CD14-positive monocyte (primary cell): ENCODE data around the gene SARS1. TPM values are rescaled to one million over a fixed set of nuclear protein-coding genes. Genes with fewer than 3 reads are reported as not detected.

Experiments
- DNase-seq, 3 donors: peaks; one replicate each; pipeline ENCODE4 v3.0.0-alpha.2; 2011 to 2022
- H2AFZ ChIP-seq: 2 replicates; pipeline ENCODE4 v1.6.0; 2012; ENCODE audit warnings: mild to moderate bottlenecking, low read depth, low read length, inconsistent platforms; ENCODE audit not compliant: insufficient read depth, poor library complexity, severe bottlenecking
- H3K27ac ChIP-seq, 2 donors: 1 replicate in 1 of 2; 2 replicates in 1 of 2; pipeline ENCODE4 v1.5.1; 2012 to 2013; ENCODE audit warnings: low read length in 2 of 2, control low read depth in 1 of 2, inconsistent platforms in 1 of 2, low read depth in 1 of 2, mild to moderate bottlenecking in 1 of 2
- H3K27me3 ChIP-seq, 2 donors: one replicate each; pipeline versions ENCODE4 v1.6.0 to v1.6.1; 2011 to 2013; ENCODE audit warnings: low read length in 2 of 2; ENCODE audit not compliant: control insufficient read depth in 2 of 2, insufficient read depth in 2 of 2
- H3K36me3 ChIP-seq, 2 donors: replicated peaks in 1 of 2; 1 replicate in 1 of 2; 2 replicates in 1 of 2; pipeline versions ENCODE4 v1.5.1 to v1.6.1; 2012 to 2013; ENCODE audit warnings: low read length in 2 of 2, control low read depth in 1 of 2, inconsistent platforms in 1 of 2, mild to moderate bottlenecking in 1 of 2; ENCODE audit not compliant: insufficient read depth in 2 of 2, control insufficient read depth in 1 of 2
- H3K4me1 ChIP-seq, 2 donors: 1 replicate in 1 of 2; 2 replicates in 1 of 2; pipeline versions ENCODE4 v1.5.1 to v1.6.1; 2012 to 2013; ENCODE audit warnings: low read length in 2 of 2, control low read depth in 1 of 2, inconsistent platforms in 1 of 2, mild to moderate bottlenecking in 1 of 2, moderate library complexity in 1 of 2; ENCODE audit not compliant: insufficient read depth in 2 of 2, control insufficient read depth in 1 of 2
- H3K4me2 ChIP-seq: replicated peaks from 2 replicates; pipeline ENCODE3; 2012; ENCODE audit warnings: low read length, moderate library complexity, mild to moderate bottlenecking; ENCODE audit not compliant: poor library complexity, severe bottlenecking; ENCODE audit errors: extremely low read depth
- H3K4me3 ChIP-seq, 3 experiments: fragments of 200-600 bp in 1 of 3; sonication (generic) in 1 of 3; replicated peaks in 1 of 3; 1 replicate in 2 of 3; 2 replicates in 1 of 3; pipeline ENCODE4 v1.5.1; 2011 to 2013; ENCODE audit warnings: low read length in 3 of 3, mild to moderate bottlenecking in 3 of 3, control low read depth in 2 of 3, low read depth in 2 of 3, inconsistent platforms in 1 of 3, moderate library complexity in 1 of 3
- H3K79me2 ChIP-seq: 2 replicates; pipeline ENCODE4 v1.6.0; 2012; ENCODE audit warnings: mild to moderate bottlenecking, control low read depth, inconsistent platforms, low read length, moderate library complexity; ENCODE audit not compliant: insufficient read depth
- H3K9ac ChIP-seq: 2 replicates; pipeline ENCODE4 v1.6.0; 2017; ENCODE audit warnings: low read length, mild to moderate bottlenecking; ENCODE audit not compliant: insufficient read depth, poor library complexity, severe bottlenecking
- H3K9me3 ChIP-seq, 2 donors: replicated peaks in 1 of 2; 1 replicate in 1 of 2; 2 replicates in 1 of 2; pipeline versions ENCODE4 v1.5.1 to v1.6.1; 2012 to 2013; ENCODE audit warnings: low read length in 2 of 2, control low read depth in 1 of 2; ENCODE audit not compliant: control insufficient read depth in 1 of 2, insufficient read depth in 1 of 2
- H4K20me1 ChIP-seq: 2 replicates; pipeline ENCODE4 v1.6.0; 2012; ENCODE audit warnings: mild to moderate bottlenecking, low read length, control low read depth, moderate library complexity; ENCODE audit not compliant: insufficient read depth
- H3K27ac Mint-ChIP-seq, 7 donors: one replicate each; pipeline ENCODE4 v1.8.0; 2020; ENCODE audit warnings: mild to moderate bottlenecking in 7 of 7, mixed read lengths in 7 of 7, moderate library complexity in 6 of 7, inconsistent platforms in 2 of 7
- H3K27me3 Mint-ChIP-seq, 3 donors: one replicate each; pipeline ENCODE4 v1.8.0; 2021 to 2022; ENCODE audit warnings: low read depth in 3 of 3, mild to moderate bottlenecking in 3 of 3, mixed read lengths in 3 of 3, moderate library complexity in 3 of 3, inconsistent platforms in 1 of 3
- H3K36me3 Mint-ChIP-seq, 2 donors: one replicate each; pipeline ENCODE4 v1.8.0; 2020; ENCODE audit warnings: mixed read lengths in 2 of 2, inconsistent platforms in 1 of 2, mild to moderate bottlenecking in 1 of 2
- H3K4me1 Mint-ChIP-seq: one replicate; pipeline ENCODE4 v1.8.0; 2020; ENCODE audit warnings: mild to moderate bottlenecking, mixed read lengths
- H3K4me3 Mint-ChIP-seq, 2 donors: one replicate each; pipeline ENCODE4 v1.8.0; 2020; ENCODE audit warnings: mild to moderate bottlenecking in 2 of 2, mixed read lengths in 2 of 2, moderate library complexity in 1 of 2
- H3K9me3 Mint-ChIP-seq, 7 donors: one replicate each; pipeline ENCODE4 v1.8.0; 2020 to 2022; ENCODE audit warnings: mixed read lengths in 7 of 7, mild to moderate bottlenecking in 6 of 7, moderate library complexity in 6 of 7, inconsistent platforms in 2 of 7
- CTCF ChIP-seq: fragments of 200-600 bp; IDR thresholded peaks from one replicate; pipeline ENCODE4 v1.8.0; 2022; ENCODE audit warnings: antibody characterized with exemption, mild to moderate bottlenecking
- WGBS: methylation state at CpG from one replicate; pipeline ENCODE4 v1.1.5; 2013; ENCODE audit warnings: missing lambda C conversion rate; ENCODE audit not compliant: insufficient coverage; 5-methylcytosine and 5-hydroxymethylcytosine counted together
- intact Hi-C, 2 donors: fragments of 100-400 bp; cut with micrococcal nuclease; formaldehyde crosslinking; loops; one replicate each; pipeline versions ENCODE4 v1.15.0 to v1.15.1; 2023
- polyA plus RNA-seq, 3 donors: library from polyadenylated mRNA; depleted of rRNA in 1 of 3; unstranded in 2 of 3; stranded (reverse) in 1 of 3; fragments of 300-500 nt in 2 of 3; fragments of >200 nt in 1 of 3; fragmentation: Illumina TruSeq in 2 of 3; gene quantifications; 1 replicate in 2 of 3; 2 replicates in 1 of 3; pipeline ENCODE4 v1.2.3, GENCODE V29; 2012 to 2021

SARS1 gene
- polyA plus RNA-seq, 3 donors, result 70.1 to 107 (median 99.1) TPM

GRCh38 chr1:109241841-109242345 lies 28.2 kb downstream of the SARS1 start:
- no peak overlapping the region for H3K4me3 ChIP-seq
- no peak overlapping the region for H3K27ac ChIP-seq
- peak overlapping the region in 1 of 2 donors; percentile 69 for H3K4me3 Mint-ChIP-seq
- H3K4me1 ChIP-seq, result no peaks in the 10 kb centered on the region
- H4K20me1 ChIP-seq, result peaks cover 3% of the 10 kb centered on the region
- 29% methylated on average over 6 of the region's 8 CpGs for WGBS
- no peak overlapping the region for H3K4me2 ChIP-seq
- peaks cover 21 to 26% of the 10 kb centered on the region in 2 donors for H3K36me3 ChIP-seq
- peaks cover 10% of the 10 kb centered on the region for H3K4me1 Mint-ChIP-seq
- no peak for TF ChIP-seq CTCF
- no peaks in the 10 kb centered on the region for H3K79me2 ChIP-seq
- H3K9ac ChIP-seq, result no peak overlapping the region
- intact Hi-C loops, result no loop called here
- peaks cover 0 to 4% (median 0%) of the 10 kb centered on the region in 7 donors for H3K9me3 Mint-ChIP-seq
- no peak for DNase-seq
- peaks cover 20 to 24% of the 10 kb centered on the region in 2 donors for H3K36me3 Mint-ChIP-seq
- H3K27me3 Mint-ChIP-seq, result peaks cover 31 to 44% (median 43%) of the 10 kb centered on the region in 3 donors
- H3K9me3 ChIP-seq, result no peaks in the 10 kb centered on the region
- no peak overlapping the region for H2AFZ ChIP-seq
- peak overlapping the region in 1 of 7 donors; percentile 65 for H3K27ac Mint-ChIP-seq
- peaks cover 7 to 24% of the 10 kb centered on the region in 2 donors for H3K27me3 ChIP-seq

DNA sequence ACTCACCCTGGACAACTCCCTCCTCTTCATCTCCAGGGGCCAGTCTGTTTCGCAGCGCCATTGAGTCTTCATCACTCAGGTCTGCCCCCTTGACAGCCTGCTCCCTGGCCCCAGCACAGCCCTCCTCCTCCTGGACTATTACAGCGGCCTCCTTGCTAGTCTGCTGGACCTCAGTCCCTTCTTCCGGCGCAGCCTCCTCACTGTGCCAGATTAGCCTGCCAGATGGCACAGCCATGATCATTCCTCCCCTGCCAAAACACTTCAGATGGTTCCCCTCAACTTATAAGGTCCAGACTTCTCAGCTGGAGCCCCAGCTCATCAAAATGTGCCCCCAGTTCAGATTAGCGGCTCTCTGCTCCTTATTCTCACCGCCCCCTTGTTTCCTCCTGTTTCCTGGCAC lies 28.7 kb downstream of the SARS1 start:
- no peak overlapping the region for H3K9ac ChIP-seq
- no peak overlapping the region for H3K4me3 ChIP-seq
- Mint-ChIP-seq H3K36me3 (peaks cover 16 to 19% of the 10 kb centered on the region in 2 donors), H3K27ac (no peak overlapping the region), H3K9me3 (peaks cover 0 to 4% (median 0%) of the 10 kb centered on the region in 7 donors), H3K4me3 (peak overlapping the region in 1 of 2 donors; percentile 69), H3K27me3 (peaks cover 31 to 46% (median 44%) of the 10 kb centered on the region in 3 donors), H3K4me1 (peaks cover 10% of the 10 kb centered on the region)
- no peak overlapping the region for H3K4me2 ChIP-seq
- peaks cover 3% of the 10 kb centered on the region for H4K20me1 ChIP-seq
- no peaks in the 10 kb centered on the region for H3K79me2 ChIP-seq
- H3K4me1 ChIP-seq, result no peaks in the 10 kb centered on the region
- H3K27me3 ChIP-seq, result peaks cover 7 to 24% of the 10 kb centered on the region in 2 donors
- H3K36me3 ChIP-seq, result peaks cover 16 to 22% of the 10 kb centered on the region in 2 donors
- no peak for TF ChIP-seq CTCF
- no peak overlapping the region for H2AFZ ChIP-seq
- 70% methylated on average over 7 of the region's 7 CpGs for WGBS
- DNase-seq, result no peak
- no peaks in the 10 kb centered on the region for H3K9me3 ChIP-seq
- intact Hi-C loops, result no loop called here
- no peak overlapping the region for H3K27ac ChIP-seq
